Fibroblast of villous mesenchyme (primary cell): Measurements from ENCODE around the gene THBS2. TPM values are rescaled to one million over a fixed set of nuclear protein-coding genes. Genes with fewer than 3 reads are reported as not detected.
"Not testable (repeated sequence)": the region's sequence is repeated elsewhere in the genome, so short reads cannot be mapped to it uniquely, and the experiment has no call there.

ENCODE experiments used
- DNase-seq: peaks from one replicate; pipeline ENCODE4 v3.0.0-alpha.2; 2010; ENCODE audit warnings: low read depth
- H3K4me3 ChIP-seq: 2 replicates; pipeline ENCODE4 v1.5.1; 2011; ENCODE audit warnings: low read depth, mild to moderate bottlenecking, low read length
- CTCF ChIP-seq: IDR thresholded peaks from 2 replicates; pipeline ENCODE4 v1.5.1; 2012; ENCODE audit warnings: low read depth, mild to moderate bottlenecking, low read length; ENCODE audit not compliant: insufficient read depth
- total RNA-seq: library from RNA; depleted of rRNA; stranded (reverse); fragments of >200 nt; gene quantifications from 2 replicates; pipeline ENCODE4 v1.2.3, GENCODE V29; 2012

Gene THBS2
- total RNA-seq, 1 donor, result 374 TPM

- H3K4me3 ChIP-seq, result no peak overlapping the region
- peak; percentile 84 for DNase-seq
- no peak for TF ChIP-seq CTCF
Measured at GRCh38 chr6:169266746-169267591, 13.3 kb upstream of the THBS2 start.

GRCh38 chr6:169266261-169266660, 12.6 kb upstream of the THBS2 start:
- no peak for TF ChIP-seq CTCF
- DNase-seq, result no peak
- H3K4me3 ChIP-seq, result no peak overlapping the region

GRCh38 chr6:169265486-169266131, 12.0 kb upstream of the THBS2 start:
- H3K4me3 ChIP-seq, result no peak overlapping the region
- DNase-seq, result no peak
- no peak for TF ChIP-seq CTCF

GRCh38 chr6:169263836-169264608, 10.4 kb upstream of the THBS2 start:
- H3K4me3 ChIP-seq, result no peak overlapping the region
- TF ChIP-seq CTCF, result no peak
- DNase-seq, result no peak

GRCh38 chr6:169263374-169263773, 9.7 kb upstream of the THBS2 start:
- no peak for DNase-seq
- TF ChIP-seq CTCF, result no peak
- no peak overlapping the region for H3K4me3 ChIP-seq

- DNase-seq, H3K4me3 ChIP-seq: not testable (repeated sequence)
Measured at GRCh38 chr6:169262602-169263001, 9.0 kb upstream of the THBS2 start.

GRCh38 chr6:169256518-169256917, 2.9 kb upstream of the THBS2 start:
- no peak for DNase-seq
- H3K4me3 ChIP-seq, result no peak overlapping the region
- TF ChIP-seq CTCF, result no peak
